Gastroesophageal sphincter (tissue), 3 donors: ENCODE measurements around the gene CR2.

ENCODE experiments used
- CTCF ChIP-seq, 4 experiments: fragments of 200-600 bp in 2 of 4; fragments of 450-650 bp in 2 of 4; sonication (generic) in 1 of 4; IDR thresholded peaks; one replicate each; pipeline ENCODE4 v1.5.1; 2017 to 2019; ENCODE audit warnings: antibody characterized with exemption in 4 of 4, mild to moderate bottlenecking in 2 of 4, moderate library complexity in 2 of 4
- EP300 ChIP-seq: sonication (generic); formaldehyde crosslinking; IDR thresholded peaks from one replicate; pipeline ENCODE4 v1.6.1; 2017; ENCODE audit warnings: antibody characterized with exemption, mild to moderate bottlenecking
- POLR2A ChIP-seq, 2 donors: fragments of 450-650 bp; IDR thresholded peaks; one replicate each; pipeline ENCODE4 v1.6.1; 2017; ENCODE audit warnings: antibody characterized with exemption in 2 of 2, mild to moderate bottlenecking in 2 of 2, moderate library complexity in 1 of 2

- TF ChIP-seq CTCF (IDR thresholded peaks at IDR 0.05) (no peak), POLR2A (IDR thresholded peaks at IDR 0.05) (no peak), EP300 (no peak)
Measured at GRCh38 chr1:207493212-207493611, 39.1 kb downstream of the CR2 start.
